Endometrial microvascular endothelial cells (primary cell): Measurements from ENCODE around the gene MRPS21. TPM values are rescaled to one million over a fixed set of nuclear protein-coding genes. Genes with fewer than 3 reads are reported as not detected.

Experiments
- in situ Hi-C: cut with HindIII; loops from 2 replicates; pipeline ENCODE4 v1.10.0; 2017; ENCODE audit warnings: low sequenced_read_pairs, low pct_unique_long_range_greater_than_20kb; ENCODE audit errors: inconsistent ontology term
- total RNA-seq: library from RNA; depleted of rRNA; stranded (reverse); fragments of >200 nt; gene quantifications from one replicate; pipeline ENCODE4 v1.2.3, GENCODE V29; 2015; ENCODE audit errors: inconsistent ontology term

MRPS21 gene
- total RNA-seq, 1 donor from 2014 or later: 49.5 TPM

- in situ Hi-C loops: no loop called here
Measured at GRCh38 chr1:150352866-150353265, 59.2 kb downstream of the MRPS21 start.

Other genes starting within 250 kb of the MRPS21 start
- 23.4 TPM for gene VPS45, start 226.1 kb upstream of the MRPS21 start, total RNA-seq
- gene PLEKHO1, start 143.9 kb upstream of the MRPS21 start, total RNA-seq: 45.3 TPM
- 30.3 TPM for gene ANP32E, start 57.7 kb upstream of the MRPS21 start, total RNA-seq
- not detected for gene CA14, start 36.1 kb upstream of the MRPS21 start, total RNA-seq
- gene APH1A, start 24.8 kb upstream of the MRPS21 start, total RNA-seq: 195 TPM
- 20.0 TPM for gene C1orf54, start 21.1 kb upstream of the MRPS21 start, total RNA-seq
- 0.37 TPM for gene CIART, start 11.3 kb upstream of the MRPS21 start, total RNA-seq
- gene PRPF3, start 27.7 kb downstream of the MRPS21 start, total RNA-seq: 29.6 TPM
- 15.2 TPM for gene RPRD2, start 70.3 kb downstream of the MRPS21 start, total RNA-seq
- 12.5 TPM for gene TARS2, start 193.6 kb downstream of the MRPS21 start, total RNA-seq
- 5.8 TPM for gene ECM1, start 214.2 kb downstream of the MRPS21 start, total RNA-seq
- gene FALEC, start 221.9 kb downstream of the MRPS21 start, total RNA-seq: not detected